HL-60/S4 treated with retinoic acid at 250 ng/mL for 4 days and 3 days (cell line): ENCODE data around the gene SEMA6B.

Source experiments
- in situ Hi-C: fragments of 300-500 bp; cut with MboI; formaldehyde crosslinking; loops from 2 replicates; pipeline ENCODE4 v1.7.0; 2022; ENCODE audit warnings: low sequenced_read_pairs

Gene SEMA6B

DNA sequence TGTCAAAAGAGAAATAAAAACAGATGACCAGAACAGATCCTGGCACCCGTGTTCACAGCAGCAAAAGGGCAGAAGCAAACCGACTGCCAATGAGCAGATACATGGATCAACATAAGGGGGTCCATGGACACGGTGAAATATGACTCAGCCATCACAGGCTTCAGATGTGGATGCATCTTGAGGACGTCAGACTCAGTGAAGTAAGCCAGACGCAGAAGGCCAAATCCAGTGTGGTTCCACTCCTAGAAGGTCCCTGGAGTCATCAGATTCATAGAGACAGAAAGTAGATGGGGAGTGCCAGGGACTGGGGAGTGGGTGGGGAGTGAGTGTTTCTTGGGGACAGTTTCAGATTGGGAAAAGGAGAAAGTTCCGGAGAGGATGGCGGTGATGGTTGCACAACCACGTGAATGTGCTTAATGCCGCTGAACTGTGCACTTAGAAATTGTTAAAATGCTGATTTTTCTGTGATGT, 28.8 kb upstream of the SEMA6B start:
- in situ Hi-C loops, result no loop called here

GRCh38 chr19:4587527-4587926, 28.0 kb upstream of the SEMA6B start:
- in situ Hi-C loops, result no loop called here

DNA sequence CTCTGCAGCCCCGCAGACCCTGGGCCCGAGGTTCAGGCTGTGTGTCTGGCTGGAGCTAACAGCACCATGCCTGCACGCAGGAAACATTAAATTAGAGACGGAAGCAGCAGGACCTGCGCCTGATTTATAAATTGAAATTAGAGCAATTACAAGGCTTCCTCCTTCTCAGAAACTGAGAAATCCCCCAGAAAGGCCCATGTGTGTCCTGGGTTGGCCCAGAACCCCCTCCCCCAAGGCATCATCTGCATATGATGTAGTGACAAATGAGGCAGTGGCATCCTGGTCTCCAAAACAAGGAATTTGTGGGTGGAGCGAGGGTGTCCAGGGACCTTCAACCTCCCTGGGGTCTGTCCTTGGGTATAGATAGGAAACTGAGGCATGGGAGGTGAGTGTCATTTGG, 27.2 kb upstream of the SEMA6B start:
- in situ Hi-C loops, result no loop called here

- in situ Hi-C loops, result no loop called here
Measured at GRCh38 chr19:4586245-4586644, 26.8 kb upstream of the SEMA6B start.

GRCh38 chr19:4585556-4585955, 26.1 kb upstream of the SEMA6B start:
- in situ Hi-C loops, result no loop called here

GRCh38 chr19:4584670-4585460, 25.4 kb upstream of the SEMA6B start:
- in situ Hi-C loops, result no loop called here

DNA sequence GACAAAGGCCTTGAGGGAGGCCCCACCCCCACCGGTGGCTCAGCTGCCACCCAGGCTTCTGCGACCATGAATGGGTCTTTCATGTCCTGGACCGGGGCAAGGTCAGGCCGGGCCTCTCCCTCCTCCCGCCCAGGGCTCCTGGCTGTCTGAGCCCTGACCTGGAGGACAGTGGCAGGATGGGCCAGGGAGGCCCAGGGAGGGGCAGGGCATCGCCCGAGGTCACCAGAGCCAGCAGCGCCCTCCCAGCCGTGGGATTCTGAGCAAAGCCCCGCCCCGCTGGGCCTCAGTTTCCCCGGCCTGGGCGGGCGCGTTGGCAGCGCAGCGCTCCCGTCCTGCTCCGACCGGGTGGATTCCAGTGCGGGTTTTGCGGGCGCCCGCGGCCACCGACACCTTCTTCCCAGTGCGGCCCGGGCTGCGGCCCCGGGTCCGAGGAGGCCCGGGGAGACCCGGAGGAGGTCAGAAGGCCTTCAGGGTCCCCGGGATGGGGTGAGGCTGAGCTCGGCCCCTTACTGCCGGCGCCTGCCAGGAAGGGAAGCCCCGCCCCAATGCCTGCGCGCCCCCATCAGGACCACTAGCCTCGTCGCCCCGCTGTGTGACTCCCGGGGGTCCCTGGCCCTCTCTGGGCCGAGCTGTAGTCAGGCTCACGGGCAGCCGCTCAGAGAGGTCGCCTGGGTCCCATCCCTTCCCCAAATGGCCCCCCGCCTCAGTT, 24.6 kb upstream of the SEMA6B start:
- in situ Hi-C loops, result no loop called here

DNA sequence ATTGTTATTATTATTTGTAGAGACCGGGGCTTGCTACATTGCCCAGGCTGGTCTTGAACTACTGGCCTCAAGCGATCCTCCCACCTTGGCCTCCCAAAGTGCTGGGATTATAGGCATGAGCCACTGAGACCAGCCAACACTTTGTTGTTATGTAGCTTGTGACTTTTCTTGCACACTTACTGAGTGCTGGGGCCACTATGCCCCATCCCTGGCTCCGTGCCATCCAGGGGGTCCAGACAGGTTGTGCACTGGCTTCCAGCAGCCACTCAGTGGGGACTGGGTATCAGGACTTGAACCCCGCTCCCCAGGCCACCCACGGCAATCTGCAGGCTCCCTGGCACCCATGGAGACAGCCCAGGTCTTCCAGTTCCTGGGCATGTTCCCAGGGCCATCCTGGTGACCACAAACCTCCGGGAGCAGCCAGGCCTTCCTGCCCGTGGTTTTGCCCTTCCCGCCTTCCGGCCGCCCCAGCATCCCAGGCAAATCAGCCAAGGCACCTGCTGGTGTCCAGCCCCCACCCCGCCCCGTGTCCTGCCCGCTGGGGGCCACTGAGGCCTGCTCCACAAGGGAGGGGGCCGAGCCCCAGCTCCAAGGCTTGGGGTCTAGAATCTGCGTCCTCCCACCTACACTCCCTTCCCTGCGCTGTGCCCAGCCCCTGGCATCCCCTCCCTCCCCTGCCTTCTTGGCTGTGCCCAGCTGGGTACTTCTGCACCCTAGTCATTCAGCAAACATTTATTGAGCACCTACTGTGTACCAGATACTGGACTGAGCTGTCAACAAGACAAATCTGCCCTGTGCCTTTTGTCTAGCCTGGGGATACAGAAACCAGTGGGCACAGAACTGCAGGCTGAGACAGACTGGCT, 23.7 kb upstream of the SEMA6B start:
- in situ Hi-C loops, result no loop called here

GRCh38 chr19:4581666-4582553, 22.4 kb upstream of the SEMA6B start:
- in situ Hi-C loops, result no loop called here

GRCh38 chr19:4580961-4581665, 21.6 kb upstream of the SEMA6B start:
- in situ Hi-C loops, result no loop called here

DNA sequence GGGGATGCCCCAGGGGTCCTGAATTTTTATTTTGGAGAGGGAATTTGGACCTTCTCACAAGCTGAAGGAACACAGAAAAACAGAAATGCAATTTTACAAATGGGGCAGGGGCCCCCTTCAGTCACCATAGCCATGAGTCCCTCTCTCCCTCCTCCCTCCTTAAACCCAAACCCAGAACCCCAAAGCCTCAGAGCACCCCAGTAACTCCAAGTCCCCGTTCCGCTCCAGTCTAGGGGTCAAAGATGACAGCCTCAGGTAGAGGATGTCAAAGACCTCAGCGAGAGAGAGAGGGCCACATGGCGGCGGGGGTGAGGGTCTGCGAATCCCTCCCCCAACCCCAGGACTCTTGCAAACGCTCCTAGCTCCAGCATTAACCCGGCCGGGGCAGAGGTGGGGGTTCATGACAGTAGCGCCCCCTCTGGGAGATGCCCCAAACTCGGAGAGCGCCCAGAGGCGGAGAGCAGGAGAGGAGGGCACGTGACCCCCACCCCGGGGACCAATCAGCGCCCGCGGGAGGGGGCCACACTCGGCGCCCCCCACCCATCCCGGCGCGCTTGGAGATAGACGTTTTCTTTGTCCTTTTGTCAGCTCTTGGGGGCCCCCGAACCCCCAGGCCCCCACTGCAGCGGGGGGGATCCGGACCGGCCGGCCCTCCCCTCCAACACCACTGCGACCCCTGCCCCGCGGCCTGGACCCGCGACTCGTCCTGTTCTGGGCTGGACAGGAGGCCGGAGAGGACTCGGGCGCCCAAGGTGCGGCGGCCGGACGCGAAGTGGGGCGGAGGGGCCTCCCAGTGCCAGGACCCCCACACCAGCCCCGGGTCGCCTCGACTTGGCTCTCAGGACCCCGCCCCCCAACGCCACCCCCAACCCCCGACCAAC, 20.8 kb upstream of the SEMA6B start:
- in situ Hi-C loops, result no loop called here

DNA sequence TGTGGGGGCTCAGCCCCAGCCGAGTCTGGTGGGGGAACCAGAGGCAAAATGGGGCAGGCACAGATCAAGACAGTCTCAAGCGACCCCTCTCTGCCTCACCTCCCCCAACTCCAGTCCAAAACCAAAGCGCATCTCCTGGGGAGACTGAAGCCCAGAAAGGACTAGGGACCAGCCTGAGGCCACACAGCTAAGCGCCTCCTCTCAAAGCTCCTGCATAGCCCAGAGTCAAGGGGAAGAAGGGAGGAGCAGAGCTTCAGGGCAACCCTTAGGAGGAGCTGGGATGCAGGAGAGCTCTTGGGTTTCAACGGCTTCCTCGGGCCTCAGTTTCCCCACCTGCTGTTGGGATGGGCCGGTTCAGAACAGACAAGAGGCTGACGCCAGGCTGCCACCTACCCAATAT, 19.9 kb upstream of the SEMA6B start:
- in situ Hi-C loops, result loop anchor here (5.0 kb wide), 1 partner anchor 53 kb away; no protein-coding TSS in a partner anchor

DNA sequence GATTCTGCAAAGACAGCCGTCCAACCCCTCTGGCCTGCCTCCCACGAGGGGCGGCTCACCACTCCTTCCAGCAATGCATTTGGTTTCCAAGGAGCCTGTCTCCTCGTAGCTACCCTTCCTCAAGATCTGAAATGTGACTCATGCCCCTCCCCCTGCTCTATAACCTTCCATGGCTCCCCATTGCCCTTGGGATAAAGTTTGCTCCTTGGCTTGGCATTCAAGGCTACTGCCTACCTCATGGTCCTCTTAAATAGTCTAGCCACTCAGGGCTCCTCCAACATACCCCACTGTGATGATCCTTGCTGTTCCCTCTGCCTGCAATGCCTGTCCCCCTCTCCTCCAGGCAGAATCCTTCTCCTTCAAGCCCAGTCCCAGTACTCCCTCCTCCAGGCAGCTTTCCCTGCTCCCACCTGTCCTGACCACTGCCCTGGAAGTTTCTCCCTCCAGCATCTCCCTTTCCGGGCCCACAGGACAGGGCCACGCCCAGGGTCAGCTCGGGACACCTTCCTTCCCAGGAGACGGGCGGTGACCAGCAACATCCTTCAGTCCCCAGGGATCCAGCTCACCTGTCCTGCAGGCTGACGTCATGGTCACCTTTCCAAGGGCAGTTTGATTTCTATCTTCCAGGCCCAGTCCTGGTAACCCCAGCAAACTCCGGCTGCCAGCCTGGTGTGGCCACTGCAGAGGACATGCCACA, 19.2 kb upstream of the SEMA6B start:
- in situ Hi-C loops, result loop anchor here (5.0 kb wide), 1 partner anchor 54 kb away; no protein-coding TSS in a partner anchor

DNA sequence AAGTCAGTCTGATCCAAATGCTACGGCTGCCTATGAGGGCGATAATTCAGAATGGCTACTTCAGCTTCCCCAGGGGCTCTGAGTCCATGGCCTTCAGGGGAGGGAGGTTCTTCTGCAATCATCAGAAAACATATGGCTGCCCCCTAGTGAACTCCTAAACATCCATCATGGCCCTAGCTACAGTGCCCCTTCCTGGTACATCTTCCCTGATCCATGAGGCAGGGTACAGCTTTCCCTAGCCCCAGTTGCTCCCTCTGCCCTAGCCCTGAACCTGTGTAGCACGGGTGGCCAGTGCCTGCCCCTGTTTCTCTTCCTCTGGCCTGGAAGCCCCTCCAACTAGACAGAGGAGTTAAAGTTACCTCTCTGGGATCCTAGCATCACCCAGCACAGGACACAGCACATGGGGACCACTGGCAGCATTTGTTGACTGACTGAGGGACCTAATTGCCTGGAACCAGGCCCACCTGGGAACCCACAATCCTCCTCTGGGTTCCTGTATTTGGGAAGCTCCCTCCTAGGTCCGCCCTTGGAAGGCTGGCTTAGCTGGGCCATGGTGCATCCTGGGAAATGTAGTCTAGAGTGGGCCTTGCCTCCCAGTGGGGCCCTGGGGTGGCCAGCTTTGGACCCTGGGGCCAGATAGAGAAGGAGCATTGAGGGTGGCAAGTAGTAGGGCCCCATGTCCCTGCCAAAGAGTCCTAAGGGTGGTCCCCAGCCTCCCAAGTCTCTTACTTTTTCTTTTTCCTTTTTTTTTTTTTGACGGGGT, 17.7 kb upstream of the SEMA6B start:
- in situ Hi-C loops, result loop anchor here (5.0 kb wide), 1 partner anchor 55 kb away; no protein-coding TSS in a partner anchor

DNA sequence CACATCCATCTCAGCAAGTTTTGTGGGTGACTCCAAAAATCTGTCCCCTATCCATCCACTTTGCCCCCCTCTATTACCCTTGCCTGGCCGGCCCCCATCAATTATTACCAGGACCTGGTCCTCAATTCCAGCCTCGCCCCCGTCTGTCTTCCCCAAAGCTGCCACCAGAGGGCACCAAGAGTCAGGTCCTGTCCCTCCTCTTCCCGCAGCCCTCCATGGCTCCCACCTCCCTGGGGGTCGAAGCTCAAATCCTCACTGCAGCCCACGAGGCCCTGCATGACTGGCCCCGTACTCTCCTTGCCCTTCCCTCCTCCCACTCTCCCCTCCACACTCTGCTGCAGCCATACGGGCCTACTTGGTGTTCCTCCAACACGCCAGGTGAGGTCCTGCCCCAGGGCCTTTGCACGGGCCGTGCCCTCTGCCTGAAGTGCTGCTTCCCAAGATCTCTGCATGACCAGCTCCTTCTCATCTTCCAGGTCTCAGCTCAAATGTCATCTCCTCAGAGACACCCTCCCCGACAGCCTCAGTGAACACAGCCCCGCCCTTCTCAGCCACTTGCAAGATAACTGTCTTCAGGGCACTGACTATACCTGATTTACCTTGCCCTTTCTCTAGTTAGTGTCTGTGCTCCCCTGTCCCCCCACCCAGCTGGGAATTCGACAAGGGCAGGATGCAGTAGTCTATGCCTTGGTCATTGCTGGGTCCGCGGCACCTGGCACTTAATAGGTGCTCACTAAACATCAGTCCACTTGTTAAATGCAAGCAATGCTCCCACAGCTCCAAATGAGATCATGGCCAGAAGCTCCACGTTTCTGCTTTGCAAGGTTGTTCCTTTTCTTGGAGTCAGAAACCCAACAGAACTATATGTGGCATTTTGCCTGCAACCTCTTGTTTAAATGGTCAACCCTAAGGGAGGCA, 16.8 kb upstream of the SEMA6B start:
- in situ Hi-C loops, result loop anchor here (5.0 kb wide), 1 partner anchor 56 kb away; no protein-coding TSS in a partner anchor
